Chondrocyte (in vitro differentiated cells): ENCODE results near the gene SH3BP2. TPM values are rescaled to one million over a fixed set of nuclear protein-coding genes. Genes with fewer than 3 reads are reported as not detected.

ENCODE experiments used
- DNase-seq: peaks from one replicate; pipeline ENCODE4 v3.0.0; 2021; ENCODE audit warnings: mixed read lengths, low spot score
- H3K27ac Mint-ChIP-seq: one replicate; pipeline ENCODE4 v1.8.0; 2021; ENCODE audit warnings: mild to moderate bottlenecking, moderate library complexity, mixed read lengths; ENCODE audit not compliant: unreplicated experiment
- H3K27me3 Mint-ChIP-seq: 2 replicates; pipeline ENCODE4 v1.8.0; 2021; ENCODE audit warnings: low read depth, mixed read lengths
- H3K36me3 Mint-ChIP-seq: 2 replicates; pipeline ENCODE4 v1.8.0; 2021; ENCODE audit warnings: low read depth, mixed read lengths
- H3K4me1 Mint-ChIP-seq: 2 replicates; pipeline ENCODE4 v1.8.0; 2021; ENCODE audit warnings: low read depth, mild to moderate bottlenecking, mixed read lengths
- H3K4me3 Mint-ChIP-seq: one replicate; pipeline ENCODE4 v1.8.0; 2021; ENCODE audit warnings: mild to moderate bottlenecking, moderate library complexity, mixed read lengths; ENCODE audit not compliant: unreplicated experiment
- H3K9me3 Mint-ChIP-seq: 2 replicates; pipeline ENCODE4 v1.8.0; 2021; ENCODE audit warnings: low read depth, mixed read lengths
- CTCF ChIP-seq: fragments of 200-600 bp; sonication (generic); IDR thresholded peaks from 2 replicates; pipeline ENCODE4 v1.5.0; 2021; ENCODE audit warnings: antibody characterized with exemption, mild to moderate bottlenecking, moderate library complexity
- total RNA-seq: library from RNA; stranded (reverse); gene quantifications from 3 replicates; pipeline ENCODE4 v1.2.1, GENCODE V29; 2021

The SH3BP2 gene
- total RNA-seq, 1 donor from 2014 or later = 59.8 TPM

GRCh38 chr4:2787230-2788100 lies 5.4 kb upstream of the SH3BP2 start:
- Mint-ChIP-seq H3K4me1 (peaks cover 3% of the 10 kb centered on the region), H3K27me3 (peaks cover 6% of the 10 kb centered on the region), H3K36me3 (peaks cover 3% of the 10 kb centered on the region), H3K4me3 (no peak overlapping the region), H3K9me3 (peaks cover 11% of the 10 kb centered on the region), H3K27ac (no peak overlapping the region)
- DNase-seq = no peak
- no peak for TF ChIP-seq CTCF

- Mint-ChIP-seq H3K27me3 (peaks cover 4% of the 10 kb centered on the region), H3K4me1 (peaks cover 3% of the 10 kb centered on the region), H3K9me3 (peaks cover 6% of the 10 kb centered on the region), H3K36me3 (no peaks in the 10 kb centered on the region), H3K27ac (no peak overlapping the region), H3K4me3 (no peak overlapping the region)
- DNase-seq = peak; percentile 90
- TF ChIP-seq CTCF = no peak
These were observed 4.8 kb upstream of the SH3BP2 start for GRCh38 chr4:2788101-2788500.

GRCh38 chr4:2788532-2789103 lies 4.3 kb upstream of the SH3BP2 start:
- TF ChIP-seq CTCF = no peak
- peak; percentile 79 for DNase-seq
- Mint-ChIP-seq H3K36me3 (no peaks in the 10 kb centered on the region), H3K27ac (no peak overlapping the region), H3K4me1 (peaks cover 4% of the 10 kb centered on the region), H3K4me3 (no peak overlapping the region), H3K9me3 (peaks cover 4% of the 10 kb centered on the region), H3K27me3 (peaks cover 3% of the 10 kb centered on the region)

- H3K27ac Mint-ChIP-seq = no peak overlapping the region
- no peaks in the 10 kb centered on the region for H3K9me3 Mint-ChIP-seq
- peaks cover 11% of the 10 kb centered on the region for H3K4me1 Mint-ChIP-seq
- no peaks in the 10 kb centered on the region for H3K27me3 Mint-ChIP-seq
- H3K36me3 Mint-ChIP-seq = no peaks in the 10 kb centered on the region
- DNase-seq = peak; percentile 59
- TF ChIP-seq CTCF = no peak
- H3K4me3 Mint-ChIP-seq = no peak overlapping the region
These were observed 3.5 kb upstream of the SH3BP2 start for GRCh38 chr4:2789351-2789750.

DNA sequence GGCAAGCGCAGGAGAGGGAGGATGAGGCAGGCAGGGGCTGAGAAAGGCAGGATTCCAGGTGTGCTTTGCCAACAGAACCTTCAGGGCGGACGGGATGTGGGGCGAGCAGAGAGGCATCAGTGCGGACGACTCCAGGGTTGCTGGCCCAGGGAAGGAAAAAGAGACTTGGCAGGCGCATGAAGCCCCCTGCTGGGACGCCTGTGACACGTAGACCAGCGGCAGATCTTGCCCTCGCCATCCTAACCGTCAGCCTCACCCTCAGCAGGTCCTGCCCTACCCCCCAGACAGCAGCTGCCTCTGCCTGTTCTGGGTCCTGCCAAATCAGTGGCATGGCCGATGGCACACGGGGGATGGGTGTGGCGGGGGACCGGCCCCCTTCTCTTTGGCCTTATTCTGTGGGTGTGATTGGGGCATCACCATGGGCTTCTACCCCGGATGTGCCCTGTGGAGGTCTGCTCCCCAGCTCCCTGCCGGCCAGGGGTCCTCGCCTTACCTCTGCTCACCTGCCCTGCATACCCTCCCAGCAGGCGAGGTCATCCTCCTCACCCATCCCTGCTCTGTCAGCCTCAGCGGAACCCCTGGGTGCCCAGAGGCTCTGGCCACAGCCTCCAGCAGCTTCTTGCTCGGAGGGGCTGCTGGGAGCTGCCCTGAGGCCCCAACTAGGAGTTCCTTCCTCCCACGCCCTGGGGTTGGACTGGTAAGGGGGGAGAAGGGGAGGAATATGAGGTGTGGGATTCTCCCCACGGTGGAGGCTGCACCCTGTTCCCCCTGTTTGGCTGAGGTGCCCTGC lies 2.9 kb upstream of the SH3BP2 start:
- Mint-ChIP-seq H3K27me3 (no peaks in the 10 kb centered on the region), H3K9me3 (no peaks in the 10 kb centered on the region), H3K36me3 (no peaks in the 10 kb centered on the region), H3K27ac (no peak overlapping the region), H3K4me3 (no peak overlapping the region), H3K4me1 (peaks cover 17% of the 10 kb centered on the region)
- DNase-seq = peak; percentile 85
- TF ChIP-seq CTCF = no peak
